Lower lobe of right lung (tissue), 2 donors: ENCODE measurements around the gene ARNT2. TPM values are rescaled to one million over a fixed set of nuclear protein-coding genes. Genes with fewer than 3 reads are reported as not detected.

Source experiments
- ATAC-seq, 2 donors: fragments of 200-7000 bp; cut with Tn5 transposase; one replicate each; pipeline ENCODE4 v1.9.1; 2020 to 2022; ENCODE audit warnings: mild to moderate bottlenecking in 2 of 2, moderate library complexity in 2 of 2
- DNase-seq: peaks from one replicate; pipeline ENCODE4 v3.0.0-alpha.2; 2020
- H3K27ac ChIP-seq: fragments of 200-600 bp; one replicate; pipeline ENCODE4 v1.8.0; 2022
- H3K27me3 ChIP-seq: fragments of 200-600 bp; one replicate; pipeline ENCODE4 v1.8.0; 2022; ENCODE audit warnings: low read depth
- H3K36me3 ChIP-seq: fragments of 200-600 bp; one replicate; pipeline ENCODE4 v1.8.0; 2022; ENCODE audit warnings: mild to moderate bottlenecking
- H3K4me1 ChIP-seq: fragments of 200-600 bp; one replicate; pipeline ENCODE4 v1.8.0; 2022
- H3K4me3 ChIP-seq: fragments of 200-600 bp; one replicate; pipeline ENCODE4 v1.8.0; 2022; ENCODE audit warnings: mild to moderate bottlenecking
- H3K9me3 ChIP-seq: fragments of 200-600 bp; one replicate; pipeline ENCODE4 v1.8.0; 2022
- intact Hi-C: fragments of 100-400 bp; cut with DNase I; formaldehyde crosslinking; loops from one replicate; pipeline ENCODE4 v1.11.0; 2022
- total RNA-seq: library from RNA; stranded (reverse); fragmentation: NEBNext Ultra II Directional; extraction: Animal tissue kit (Norgen Biotek cat#: 25700); gene quantifications from one replicate; pipeline ENCODE4 v1.2.1, GENCODE V29; 2021
- TF ChIP-seq, protein P1 (sequence below): fragments of 200-600 bp; IDR thresholded peaks from one replicate; pipeline ENCODE4 v1.8.0; 2022; ENCODE audit warnings: antibody characterized with exemption, mild to moderate bottlenecking
- donor health status: DM: no; HTN: yes; CAD: no; lungs with severe emphysema.

ARNT2 gene
- total RNA-seq, 1 donor from 2014 or later, result 11.4 TPM

DNA sequence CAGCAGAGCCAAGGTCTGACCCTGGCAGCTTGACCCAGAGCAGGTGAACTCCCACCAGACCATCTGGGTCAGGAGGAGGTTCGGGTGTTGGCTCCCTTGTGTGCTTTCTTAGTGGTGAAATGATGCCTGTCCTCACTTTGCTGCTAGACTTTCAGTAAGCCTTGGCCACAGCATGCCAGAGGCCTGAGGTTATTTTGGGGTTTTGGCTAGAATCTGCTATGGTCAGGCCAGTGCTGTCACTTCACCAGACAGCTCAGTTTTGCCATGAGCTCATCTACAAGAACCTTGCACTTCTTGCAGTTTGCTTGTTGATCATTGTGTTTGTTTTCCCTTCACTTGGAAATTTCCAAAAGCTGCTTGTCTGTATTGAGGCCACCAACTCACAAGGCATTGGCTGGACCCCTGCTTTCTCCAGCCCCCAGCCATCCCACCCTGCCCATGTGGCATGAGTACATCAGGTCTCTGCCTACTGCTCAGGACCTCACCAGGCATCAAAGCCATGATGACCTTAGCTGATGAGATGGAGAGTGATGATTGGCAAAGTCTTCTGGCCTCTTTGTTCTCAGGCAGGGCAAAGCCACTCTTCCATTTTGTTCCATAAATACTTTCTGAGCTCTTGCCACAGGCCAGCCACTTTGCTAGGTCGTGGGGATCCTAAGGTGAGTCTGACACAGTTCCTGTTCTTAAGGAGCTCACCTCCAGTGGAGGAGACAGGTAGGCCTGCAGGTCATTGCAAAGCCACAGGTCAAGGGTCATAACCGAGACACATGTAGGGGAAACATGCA lies 122.6 kb downstream of the ARNT2 start:
- no peak for DNase-seq
- Histone ChIP-seq H3K4me3 (no peak overlapping the region), H3K27ac (peak overlapping the region; percentile 27), H3K27me3 (no peaks in the 10 kb centered on the region), H3K36me3 (no peaks in the 10 kb centered on the region), H3K9me3 (no peaks in the 10 kb centered on the region), H3K4me1 (peaks cover 16% of the 10 kb centered on the region)
- TF ChIP-seq, protein P1, sequence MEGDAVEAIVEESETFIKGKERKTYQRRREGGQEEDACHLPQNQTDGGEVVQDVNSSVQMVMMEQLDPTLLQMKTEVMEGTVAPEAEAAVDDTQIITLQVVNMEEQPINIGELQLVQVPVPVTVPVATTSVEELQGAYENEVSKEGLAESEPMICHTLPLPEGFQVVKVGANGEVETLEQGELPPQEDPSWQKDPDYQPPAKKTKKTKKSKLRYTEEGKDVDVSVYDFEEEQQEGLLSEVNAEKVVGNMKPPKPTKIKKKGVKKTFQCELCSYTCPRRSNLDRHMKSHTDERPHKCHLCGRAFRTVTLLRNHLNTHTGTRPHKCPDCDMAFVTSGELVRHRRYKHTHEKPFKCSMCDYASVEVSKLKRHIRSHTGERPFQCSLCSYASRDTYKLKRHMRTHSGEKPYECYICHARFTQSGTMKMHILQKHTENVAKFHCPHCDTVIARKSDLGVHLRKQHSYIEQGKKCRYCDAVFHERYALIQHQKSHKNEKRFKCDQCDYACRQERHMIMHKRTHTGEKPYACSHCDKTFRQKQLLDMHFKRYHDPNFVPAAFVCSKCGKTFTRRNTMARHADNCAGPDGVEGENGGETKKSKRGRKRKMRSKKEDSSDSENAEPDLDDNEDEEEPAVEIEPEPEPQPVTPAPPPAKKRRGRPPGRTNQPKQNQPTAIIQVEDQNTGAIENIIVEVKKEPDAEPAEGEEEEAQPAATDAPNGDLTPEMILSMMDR, result no peak
- intact Hi-C loops, result no loop called here
- peak in 1 of 2 donors; percentile 54 for ATAC-seq

DNA sequence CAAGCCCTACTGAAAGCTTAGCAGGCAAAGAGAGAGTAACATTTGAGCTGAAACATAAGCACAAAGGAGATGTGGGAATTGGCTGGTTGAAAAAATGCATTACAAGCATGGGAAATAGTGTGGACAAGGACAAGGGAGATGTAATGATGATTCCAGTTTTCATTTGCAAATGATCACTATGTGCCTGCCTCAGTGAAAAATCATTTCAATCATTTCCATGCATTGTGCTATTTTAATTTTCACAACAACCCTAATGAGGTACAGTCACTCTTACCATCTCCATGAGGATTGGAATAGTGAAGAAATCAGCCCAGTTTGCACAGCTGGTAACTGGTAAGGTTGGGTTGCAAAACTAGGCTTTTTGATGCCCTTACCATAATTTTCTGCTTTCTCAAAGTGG lies 123.2 kb downstream of the ARNT2 start:
- intact Hi-C loops, result no loop called here
- no peaks in the 10 kb centered on the region for H3K9me3 ChIP-seq
- TF ChIP-seq, protein P1, result no peak
- no peaks in the 10 kb centered on the region for H3K27me3 ChIP-seq
- DNase-seq, result no peak
- peaks cover 21% of the 10 kb centered on the region for H3K4me1 ChIP-seq
- H3K4me3 ChIP-seq, result no peak overlapping the region
- H3K36me3 ChIP-seq, result no peaks in the 10 kb centered on the region
- H3K27ac ChIP-seq, result peak overlapping the region; percentile 27
- ATAC-seq, result no peak

DNA sequence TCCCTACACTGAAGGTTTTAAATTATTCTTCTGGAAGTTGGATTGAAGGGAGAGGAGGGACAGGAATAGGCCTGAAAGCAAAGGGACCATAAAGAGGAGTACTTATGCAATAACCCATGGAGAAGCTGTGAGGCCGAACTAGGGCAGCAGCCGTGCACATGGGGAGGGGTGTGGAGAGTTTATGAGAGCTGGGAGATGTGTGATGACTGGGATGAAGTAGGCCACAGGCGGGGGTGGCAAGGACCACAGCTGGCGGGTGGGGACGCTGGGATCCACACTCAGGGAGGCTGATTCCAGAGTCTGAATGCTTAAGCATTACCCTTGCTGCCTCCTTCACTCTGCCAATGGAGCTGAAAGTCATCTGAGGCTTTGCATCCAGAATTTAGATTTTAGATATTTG lies 123.8 kb downstream of the ARNT2 start:
- Histone ChIP-seq H3K4me1 (peaks cover 21% of the 10 kb centered on the region), H3K9me3 (no peaks in the 10 kb centered on the region), H3K36me3 (no peaks in the 10 kb centered on the region), H3K27me3 (no peaks in the 10 kb centered on the region), H3K27ac (no peak overlapping the region), H3K4me3 (no peak overlapping the region)
- ATAC-seq (no peak), DNase-seq (no peak)
- intact Hi-C loops, result no loop called here
- TF ChIP-seq, protein P1, result no peak

DNA sequence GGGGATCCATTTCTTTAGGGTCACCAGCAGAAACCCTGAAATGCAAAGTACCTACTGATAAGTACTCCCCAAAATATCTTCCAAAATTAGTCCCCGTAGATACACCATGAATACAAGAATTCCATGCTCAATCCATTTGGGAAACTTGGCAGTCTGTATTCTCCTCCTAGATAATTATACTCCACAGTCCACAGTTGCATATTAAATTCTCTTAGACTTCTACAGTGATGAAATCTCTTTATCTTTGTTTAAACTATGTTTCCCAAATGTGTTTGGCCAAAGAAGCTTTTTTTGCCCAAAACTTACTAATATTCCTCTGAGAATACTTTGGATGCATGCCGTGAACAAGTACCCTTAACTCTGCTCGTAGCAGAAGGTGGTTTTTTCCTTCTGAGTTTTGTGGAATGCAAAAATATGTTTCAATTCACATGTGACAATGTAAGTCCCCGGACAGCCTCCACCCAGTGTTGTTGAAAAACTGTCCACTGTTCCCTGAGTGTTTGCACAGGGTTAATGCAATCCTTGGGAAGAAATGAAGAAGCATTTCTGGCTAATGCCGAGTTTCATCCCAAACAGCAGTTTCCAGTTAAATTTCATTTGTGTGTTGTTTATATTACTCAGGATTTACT lies 126.7 kb downstream of the ARNT2 start:
- Histone ChIP-seq H3K36me3 (no peaks in the 10 kb centered on the region), H3K9me3 (no peaks in the 10 kb centered on the region), H3K4me3 (no peak overlapping the region), H3K4me1 (peaks cover 21% of the 10 kb centered on the region), H3K27ac (no peak overlapping the region), H3K27me3 (no peaks in the 10 kb centered on the region)
- intact Hi-C loops, result no loop called here
- ATAC-seq (no peak), DNase-seq (no peak)
- TF ChIP-seq, protein P1, result no peak

DNA sequence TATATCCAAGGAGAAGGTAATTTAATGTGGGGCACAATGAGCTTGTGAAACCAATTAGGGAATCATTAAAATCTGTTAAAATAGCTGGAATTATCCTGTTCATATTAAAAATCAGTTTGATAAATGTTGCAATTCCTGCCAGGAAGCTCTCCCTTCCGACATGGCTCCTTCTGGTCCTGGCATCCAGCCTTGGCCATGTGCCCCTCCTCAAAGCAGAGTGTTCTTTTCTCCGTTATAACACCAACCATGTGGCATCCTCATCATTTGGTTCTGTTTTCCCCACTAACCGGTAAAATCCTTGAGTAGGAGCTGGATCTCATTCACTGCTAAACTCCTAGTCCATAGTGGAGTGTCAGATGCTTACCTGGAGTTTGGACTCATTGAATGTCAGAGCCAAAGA lies 127.2 kb downstream of the ARNT2 start:
- no peaks in the 10 kb centered on the region for H3K27me3 ChIP-seq
- TF ChIP-seq, protein P1, result no peak
- no peaks in the 10 kb centered on the region for H3K9me3 ChIP-seq
- H3K4me3 ChIP-seq, result no peak overlapping the region
- ATAC-seq (peak; percentile 45 to 46), DNase-seq (no peak)
- no peaks in the 10 kb centered on the region for H3K36me3 ChIP-seq
- peak overlapping the region; percentile 54 for H3K27ac ChIP-seq
- H3K4me1 ChIP-seq, result peaks cover 21% of the 10 kb centered on the region
- intact Hi-C loops, result no loop called here
